ENCODE data around the gene QRICH2. TPM values are rescaled to one million over a fixed set of nuclear protein-coding genes. Genes with fewer than 3 reads are reported as not detected.
A peak's percentile ranks its signal among the peaks of the same experiment; 100 is the strongest.

QRICH2 gene
- total and polyA plus RNA-seq, 2 of the 4 experiments (the other 2 are of a cell fraction) = 4.3 to 4.8 TPM

DNA sequence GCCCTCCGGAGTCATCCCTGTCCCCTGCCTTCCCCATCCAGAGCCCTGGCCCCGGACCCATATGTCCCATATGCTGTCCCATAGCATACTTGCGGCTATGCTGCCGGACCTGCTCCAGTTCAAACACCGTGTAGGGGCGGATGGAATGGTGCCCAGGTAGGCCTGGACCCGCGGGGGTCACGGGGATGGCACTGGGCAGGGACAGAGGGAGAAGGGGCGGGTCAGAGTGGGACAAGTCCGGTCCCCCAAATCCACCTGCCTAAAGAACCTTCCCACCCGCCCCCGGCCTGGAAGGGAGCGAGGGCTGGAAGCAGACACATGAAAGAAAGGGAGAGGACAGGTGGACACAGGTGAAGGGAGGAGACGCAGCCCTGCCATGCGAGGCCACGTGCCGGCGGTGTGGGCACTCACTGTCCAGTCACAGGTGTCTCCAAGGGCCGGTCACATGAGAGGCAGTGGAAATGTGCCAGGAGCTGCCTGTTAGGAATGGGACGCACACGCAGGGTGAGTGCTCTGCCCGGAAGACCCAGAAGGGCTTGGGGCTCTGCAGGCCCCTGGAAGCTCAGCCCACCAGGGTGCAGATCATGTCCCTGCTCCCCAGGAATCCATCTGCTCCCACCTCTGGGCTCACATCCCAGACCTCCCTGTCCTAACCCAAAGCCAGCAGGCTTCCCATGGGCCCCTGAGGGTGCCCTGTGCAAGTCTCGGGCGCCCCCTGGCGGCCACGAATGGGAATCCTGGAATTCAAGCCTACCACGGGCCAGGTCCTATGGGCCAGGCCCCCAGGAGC lies 28.9 kb downstream of the QRICH2 start:
- no peak overlapping the region for H4K8ac ChIP-seq (ENCODE audit: low read depth in 2 of 2, low read length in 2 of 2)
- no peaks in the 10 kb centered on the region; the same call in 1 of the 2 replicates for H4K20me1 ChIP-seq (ENCODE audit: insufficient read depth, low read length)
- peak; percentile 62 for DNase-seq
- H3K9me3 ChIP-seq (ENCODE audit: control insufficient read depth, insufficient read depth, low read length) = no peaks in the 10 kb centered on the region
- H3K36me3 ChIP-seq (ENCODE audit: control insufficient read depth, insufficient read depth, low read length) = peaks cover 4% of the 10 kb centered on the region
- H3K18ac ChIP-seq (ENCODE audit: low read depth, low read length) = no peak overlapping the region
- 40% methylated on average over 7 of the region's 28 CpGs; no CpG with 5 or more reads in 1 of the 2 experiments for WGBS, 2 experiments (ENCODE audit: extremely low coverage in 2 of 2, insufficient read length in 1 of 2)
- dilution Hi-C loops (cut with HindIII; ENCODE audit: low sequenced_read_pairs, unreplicated experiment) = no loop called here
- H2AK9ac ChIP-seq (replicated peaks; ENCODE audit: low read depth, low read length, poor library complexity) = peak overlapping the region; percentile 71
- CTCF ChIA-PET = interaction anchor here (0.5 to 2.7 kb wide), 17 partner anchors 9 to 265 kb away, joined by 3 to 27 read pairs (median 5); partner anchors contain the start of genes EXOC7 and UBALD2
- H2AFZ ChIP-seq (replicated peaks; ENCODE audit: low read length, poor library complexity) = peak overlapping the region; percentile 65
- H3K4me3 ChIP-seq (ENCODE audit: insufficient read depth, low read depth, low read length) = no peak overlapping the region
- H3K9ac ChIP-seq (ENCODE audit: low read depth, low read length) = no peak overlapping the region
- H2BK20ac ChIP-seq (ENCODE audit: low read depth, low read length) = no peak overlapping the region
- peak; percentile 98 for ATAC-seq (ENCODE audit: low read depth)
- no peak overlapping the region for H2BK15ac ChIP-seq (ENCODE audit: low read depth, low read length)
- H2AK5ac ChIP-seq (ENCODE audit: low read depth, low read length) = peak overlapping the region; percentile 86; the same call in 1 of the 2 replicates
- no peak overlapping the region for H3K56ac ChIP-seq (ENCODE audit: extremely low read depth, insufficient read depth, low read length)
- H2BK5ac ChIP-seq (ENCODE audit: low read depth, low read length, poor library complexity, severe bottlenecking) = no peak overlapping the region
- no peak overlapping the region for H3K4me2 ChIP-seq (ENCODE audit: low read depth, low read length)
- TF ChIP-seq SMC3 (IDR thresholded peaks at IDR 0.05; ENCODE audit: low read depth, low read length) (peak; percentile 99), MAZ (IDR thresholded peaks at IDR 0.05; ENCODE audit: borderline replicate concordance, low read depth, low read length) (peak; percentile 17; the same call in 1 of the 2 replicates), RAD21 (IDR thresholded peaks at IDR 0.05; ENCODE audit: low read length) (peak; percentile 99), USF2 (IDR thresholded peaks at IDR 0.05; ENCODE audit: low read depth, low read length) (0 out of 2 replicates have a peak, but pooled peaks have one; percentile 1), NFE2L2 (IDR thresholded peaks at IDR 0.05; ENCODE audit: low read depth, low read length) (no peak), FOS (IDR thresholded peaks at IDR 0.05; ENCODE audit: low read depth, low read length) (no peak), MXI1 (IDR thresholded peaks at IDR 0.05; ENCODE audit: borderline replicate concordance, low read depth, low read length) (no peak)
- TF ChIP-seq, protein P1, sequence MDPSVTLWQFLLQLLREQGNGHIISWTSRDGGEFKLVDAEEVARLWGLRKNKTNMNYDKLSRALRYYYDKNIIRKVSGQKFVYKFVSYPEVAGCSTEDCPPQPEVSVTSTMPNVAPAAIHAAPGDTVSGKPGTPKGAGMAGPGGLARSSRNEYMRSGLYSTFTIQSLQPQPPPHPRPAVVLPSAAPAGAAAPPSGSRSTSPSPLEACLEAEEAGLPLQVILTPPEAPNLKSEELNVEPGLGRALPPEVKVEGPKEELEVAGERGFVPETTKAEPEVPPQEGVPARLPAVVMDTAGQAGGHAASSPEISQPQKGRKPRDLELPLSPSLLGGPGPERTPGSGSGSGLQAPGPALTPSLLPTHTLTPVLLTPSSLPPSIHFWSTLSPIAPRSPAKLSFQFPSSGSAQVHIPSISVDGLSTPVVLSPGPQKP (IDR thresholded peaks at IDR 0.05; ENCODE audit: borderline replicate concordance, low read depth, low read length) = no peak
- TF ChIP-seq, protein P2, sequence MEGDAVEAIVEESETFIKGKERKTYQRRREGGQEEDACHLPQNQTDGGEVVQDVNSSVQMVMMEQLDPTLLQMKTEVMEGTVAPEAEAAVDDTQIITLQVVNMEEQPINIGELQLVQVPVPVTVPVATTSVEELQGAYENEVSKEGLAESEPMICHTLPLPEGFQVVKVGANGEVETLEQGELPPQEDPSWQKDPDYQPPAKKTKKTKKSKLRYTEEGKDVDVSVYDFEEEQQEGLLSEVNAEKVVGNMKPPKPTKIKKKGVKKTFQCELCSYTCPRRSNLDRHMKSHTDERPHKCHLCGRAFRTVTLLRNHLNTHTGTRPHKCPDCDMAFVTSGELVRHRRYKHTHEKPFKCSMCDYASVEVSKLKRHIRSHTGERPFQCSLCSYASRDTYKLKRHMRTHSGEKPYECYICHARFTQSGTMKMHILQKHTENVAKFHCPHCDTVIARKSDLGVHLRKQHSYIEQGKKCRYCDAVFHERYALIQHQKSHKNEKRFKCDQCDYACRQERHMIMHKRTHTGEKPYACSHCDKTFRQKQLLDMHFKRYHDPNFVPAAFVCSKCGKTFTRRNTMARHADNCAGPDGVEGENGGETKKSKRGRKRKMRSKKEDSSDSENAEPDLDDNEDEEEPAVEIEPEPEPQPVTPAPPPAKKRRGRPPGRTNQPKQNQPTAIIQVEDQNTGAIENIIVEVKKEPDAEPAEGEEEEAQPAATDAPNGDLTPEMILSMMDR (conservative IDR thresholded peaks at IDR 0.05; ENCODE audit: low read depth, low read length) = peak; percentile 98
- no TSS peak for BruUV-seq (replicated peaks)
- H3K4ac ChIP-seq (ENCODE audit: low read depth, low read length) = no peak overlapping the region
- no peak overlapping the region for H3K14ac ChIP-seq (replicated peaks; ENCODE audit: low read depth, low read length)
- H3K23ac ChIP-seq (ENCODE audit: low read depth, low read length) = no peak overlapping the region
- H4K91ac ChIP-seq (ENCODE audit: insufficient read depth, low read depth, low read length) = no peak overlapping the region
- intact Hi-C loops (cut with micrococcal nuclease) = loop anchor here (1.0 kb wide), 1 partner anchor 158 kb away; no protein-coding TSS in a partner anchor
- no peak overlapping the region for H4K5ac ChIP-seq (ENCODE audit: low read depth, low read length)
- in situ Hi-C loops (cut with MboI; ENCODE audit: low sequenced_read_pairs) = no loop called here
- peaks cover 6% of the 10 kb centered on the region for H3K9me1 ChIP-seq (ENCODE audit: insufficient read depth, low read length)
- peaks cover 4% of the 10 kb centered on the region for H3K4me1 ChIP-seq (ENCODE audit: control insufficient read depth, insufficient read depth, low read length)
- H2BK120ac ChIP-seq (ENCODE audit: low read depth, low read length) = no peak overlapping the region
- no peak overlapping the region for H3K27ac ChIP-seq (ENCODE audit: insufficient read depth, low read length)
- POLR2A ChIA-PET (ENCODE audit: unreplicated experiment) = no interaction called here
- H3K27me3 ChIP-seq (ENCODE audit: control insufficient read depth, insufficient read depth, low read length) = no peaks in the 10 kb centered on the region
- H3K79me1 ChIP-seq (ENCODE audit: low read depth in 1 of 2, low read length in 2 of 2) = peaks cover 0 to 5% of the 10 kb centered on the region in 2 experiments; a peak in 1 of 4 replicates
